Endothelial cell of umbilical vein (primary cell): ENCODE measurements around the gene NADSYN1.

Experiments used
- EZH2 ChIP-seq: IDR thresholded peaks from 2 replicates; pipeline ENCODE4 v1.6.1; 2012; ENCODE audit warnings: borderline replicate concordance, low read depth, mild to moderate bottlenecking, moderate library complexity, low read length, inconsistent platforms; ENCODE audit not compliant: severe bottlenecking
- JUN ChIP-seq: IDR thresholded peaks from 2 replicates; pipeline ENCODE4 v1.6.1; 2011; ENCODE audit warnings: borderline replicate concordance, low read depth; ENCODE audit not compliant: insufficient read length, insufficient read depth
- MYC ChIP-seq: IDR thresholded peaks from one replicate; pipeline ENCODE4 v1.6.1; 2011; ENCODE audit warnings: mild to moderate bottlenecking, low read depth, low read length
- POLR2A ChIP-seq: IDR thresholded peaks from 2 replicates; pipeline ENCODE4 v1.6.1; 2012; ENCODE audit warnings: low read depth, mild to moderate bottlenecking, control low read depth, low read length
- POLR2AphosphoS5 ChIP-seq: IDR thresholded peaks from 2 replicates; pipeline ENCODE4 v1.6.1; 2012; ENCODE audit warnings: low read depth, mild to moderate bottlenecking, control low read depth, low read length, moderate library complexity; ENCODE audit not compliant: insufficient read depth
- TF ChIP-seq, protein P1 (sequence below): IDR thresholded peaks from 2 replicates; pipeline ENCODE4 v1.6.1; 2011; ENCODE audit not compliant: insufficient read depth, insufficient read length
- TF ChIP-seq, protein P2 (sequence below), 2 donors: IDR thresholded peaks; 1 replicate in 1 of 2; 2 replicates in 1 of 2; pipeline ENCODE4 v1.5.1; 2011; ENCODE audit warnings: low read length in 2 of 2, mild to moderate bottlenecking in 2 of 2, moderate library complexity in 2 of 2, control low read depth in 1 of 2, inconsistent platforms in 1 of 2, low read depth in 1 of 2; ENCODE audit not compliant: insufficient read depth in 1 of 2; ENCODE audit errors: extremely low read depth in 1 of 2

- no peak for TF ChIP-seq POLR2AphosphoS5
- no peak for TF ChIP-seq EZH2
- TF ChIP-seq, protein P1, sequence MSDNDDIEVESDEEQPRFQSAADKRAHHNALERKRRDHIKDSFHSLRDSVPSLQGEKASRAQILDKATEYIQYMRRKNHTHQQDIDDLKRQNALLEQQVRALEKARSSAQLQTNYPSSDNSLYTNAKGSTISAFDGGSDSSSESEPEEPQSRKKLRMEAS = no peak
- TF ChIP-seq JUN = no peak
- TF ChIP-seq POLR2A = no peak
- TF ChIP-seq, protein P2, sequence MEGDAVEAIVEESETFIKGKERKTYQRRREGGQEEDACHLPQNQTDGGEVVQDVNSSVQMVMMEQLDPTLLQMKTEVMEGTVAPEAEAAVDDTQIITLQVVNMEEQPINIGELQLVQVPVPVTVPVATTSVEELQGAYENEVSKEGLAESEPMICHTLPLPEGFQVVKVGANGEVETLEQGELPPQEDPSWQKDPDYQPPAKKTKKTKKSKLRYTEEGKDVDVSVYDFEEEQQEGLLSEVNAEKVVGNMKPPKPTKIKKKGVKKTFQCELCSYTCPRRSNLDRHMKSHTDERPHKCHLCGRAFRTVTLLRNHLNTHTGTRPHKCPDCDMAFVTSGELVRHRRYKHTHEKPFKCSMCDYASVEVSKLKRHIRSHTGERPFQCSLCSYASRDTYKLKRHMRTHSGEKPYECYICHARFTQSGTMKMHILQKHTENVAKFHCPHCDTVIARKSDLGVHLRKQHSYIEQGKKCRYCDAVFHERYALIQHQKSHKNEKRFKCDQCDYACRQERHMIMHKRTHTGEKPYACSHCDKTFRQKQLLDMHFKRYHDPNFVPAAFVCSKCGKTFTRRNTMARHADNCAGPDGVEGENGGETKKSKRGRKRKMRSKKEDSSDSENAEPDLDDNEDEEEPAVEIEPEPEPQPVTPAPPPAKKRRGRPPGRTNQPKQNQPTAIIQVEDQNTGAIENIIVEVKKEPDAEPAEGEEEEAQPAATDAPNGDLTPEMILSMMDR (IDR thresholded peaks at IDR 0.05; ENCODE audit: extremely low read depth in 1 of 2, insufficient read depth in 1 of 2, low read depth in 1 of 2, low read length in 2 of 2) = no peak
- no peak for TF ChIP-seq MYC
These were observed 24.1 kb downstream of the NADSYN1 start for GRCh38 chr11:71476926-71477640.
